H1 (cell line): Measurements from ENCODE around the gene KCNMA1. TPM values are rescaled to one million over a fixed set of nuclear protein-coding genes. Genes with fewer than 3 reads are reported as not detected.

ENCODE experiments used
- CTCF ChIA-PET: fragments of 300-600 bp; sonication (Branson Sonifier 250); formaldehyde crosslinking; loops from one replicate; lab custom pipeline; 2021; ENCODE audit not compliant: partially characterized antibody; lab: Charles Lee
- POLR2A ChIA-PET: fragments of 300-600 bp; sonication (Branson Sonifier 250); formaldehyde crosslinking; loops from one replicate; lab custom pipeline; 2021; ENCODE audit warnings: inconsistent platforms; ENCODE audit not compliant: partially characterized antibody; lab: Charles Lee
- DNase-seq, 2 experiments: peaks; one replicate each; pipeline versions ENCODE4 v3.0.0 to v3.0.0-alpha.2; 2010 to 2022; ENCODE audit warnings: low spot score in 2 of 2, low read depth in 1 of 2, mixed read lengths in 1 of 2
- FAIRE-seq: peaks from 2 replicates; lab custom pipeline; 2011; peaks lifted over from hg19 to GRCh38; lab: Jason Lieb, UNC
- H2AFZ ChIP-seq: 2 replicates; pipeline ENCODE4 v1.8.1; 2012; ENCODE audit warnings: low read length, inconsistent platforms
- H2AK5ac ChIP-seq: 2 replicates; pipeline ENCODE4 v1.6.1; 2013; ENCODE audit warnings: low read depth, low read length
- H2BK120ac ChIP-seq: replicated peaks from 2 replicates; pipeline ENCODE3; 2013; ENCODE audit warnings: low read depth, low read length, inconsistent platforms
- H2BK12ac ChIP-seq: 2 replicates; pipeline ENCODE4 v1.6.1; 2013; ENCODE audit warnings: low read depth, low read length
- H2BK15ac ChIP-seq: 2 replicates; pipeline ENCODE4 v1.6.1; 2013; ENCODE audit warnings: low read length
- H2BK20ac ChIP-seq: 2 replicates; pipeline ENCODE4 v1.6.1; 2013; ENCODE audit warnings: low read length
- H2BK5ac ChIP-seq: 2 replicates; pipeline ENCODE4 v1.6.1; 2013; ENCODE audit warnings: low read depth, low read length
- H3K14ac ChIP-seq: 2 replicates; pipeline ENCODE4 v1.6.1; 2013; ENCODE audit warnings: inconsistent platforms; ENCODE audit not compliant: insufficient read length
- H3K18ac ChIP-seq: 2 replicates; pipeline ENCODE4 v1.6.1; 2013; ENCODE audit warnings: low read length; ENCODE audit errors: extremely low read depth
- H3K23ac ChIP-seq: 2 replicates; pipeline ENCODE4 v1.6.1; 2013; ENCODE audit warnings: inconsistent platforms; ENCODE audit not compliant: insufficient read length
- H3K23me2 ChIP-seq: 2 replicates; pipeline ENCODE4 v1.6.1; 2013; ENCODE audit warnings: low read depth, low read length
- H3K27ac ChIP-seq: 2 replicates; pipeline ENCODE4 v1.6.1; 2011; ENCODE audit warnings: low read depth, low read length, inconsistent platforms
- H3K27me3 ChIP-seq, 4 experiments: replicated peaks in 1 of 4; 1 replicate in 1 of 4; 2 replicates in 3 of 4; pipeline versions ENCODE4 v1.6.1 to v1.8.1; 2011 to 2013; ENCODE audit warnings: low read length in 3 of 4, mild to moderate bottlenecking in 3 of 4, inconsistent platforms in 2 of 4, mixed read lengths in 2 of 4, moderate library complexity in 1 of 4; ENCODE audit not compliant: control insufficient read depth in 3 of 4, insufficient read depth in 3 of 4; ENCODE audit errors: extremely low read depth in 1 of 4
- H3K36me3 ChIP-seq, 4 experiments: 2 replicates each; pipeline versions ENCODE4 v1.6.1 to v1.8.1; 2011 to 2013; ENCODE audit warnings: mild to moderate bottlenecking in 4 of 4, low read length in 3 of 4, moderate library complexity in 2 of 4, control low read depth in 1 of 4, inconsistent platforms in 1 of 4; ENCODE audit not compliant: insufficient read depth in 4 of 4, control insufficient read depth in 2 of 4
- H3K4ac ChIP-seq: replicated peaks from 2 replicates; pipeline ENCODE3; 2013; ENCODE audit warnings: low read length, low read depth, mixed read lengths, inconsistent platforms; ENCODE audit not compliant: insufficient read length
- H3K4me1 ChIP-seq, 4 experiments: replicated peaks in 1 of 4; 1 replicate in 1 of 4; 2 replicates in 3 of 4; pipeline versions ENCODE4 v1.6.1 to v1.8.1; 2011 to 2013; ENCODE audit warnings: low read length in 3 of 4, inconsistent platforms in 2 of 4, mixed read lengths in 1 of 4; ENCODE audit not compliant: insufficient read depth in 4 of 4, control insufficient read depth in 3 of 4
- H3K4me2 ChIP-seq, 2 experiments: 2 replicates each; pipeline versions ENCODE4 v1.6.1 to v1.8.1; 2011 to 2013; ENCODE audit warnings: low read depth in 2 of 2, low read length in 2 of 2, control low read depth in 1 of 2, inconsistent platforms in 1 of 2, mild to moderate bottlenecking in 1 of 2; ENCODE audit not compliant: insufficient read depth in 1 of 2
- H3K4me3 ChIP-seq, 4 experiments: fragments of 200-600, 300-600 bp in 1 of 4; sonication (generic), shearing (Covaris generic), sonication (Bioruptor Twin) in 1 of 4; 2 replicates each; pipeline versions ENCODE4 v1.5.1 to v1.8.1; 2011 to 2016; ENCODE audit warnings: low read length in 4 of 4, low read depth in 3 of 4, control low read depth in 2 of 4, inconsistent platforms in 2 of 4, mild to moderate bottlenecking in 2 of 4, mixed read lengths in 1 of 4, moderate library complexity in 1 of 4; ENCODE audit not compliant: insufficient read depth in 2 of 4; ENCODE audit errors: extremely low read depth in 1 of 4
- H3K56ac ChIP-seq: replicated peaks from 2 replicates; pipeline ENCODE3; 2013; ENCODE audit warnings: low read depth, mild to moderate bottlenecking, mixed read lengths, low read length, inconsistent platforms; ENCODE audit not compliant: insufficient read length
- H3K79me1 ChIP-seq: 2 replicates; pipeline ENCODE4 v1.6.1; 2013; ENCODE audit warnings: low read depth, low read length, control low read depth
- H3K79me2 ChIP-seq, 2 experiments: 2 replicates each; pipeline versions ENCODE4 v1.6.1 to v1.8.1; 2012 to 2013; ENCODE audit warnings: low read length in 2 of 2, mild to moderate bottlenecking in 2 of 2, inconsistent platforms in 1 of 2; ENCODE audit not compliant: insufficient read depth in 2 of 2, control insufficient read depth in 1 of 2
- H3K9ac ChIP-seq, 4 experiments: replicated peaks in 1 of 4; 1 replicate in 1 of 4; 2 replicates in 3 of 4; pipeline versions ENCODE4 v1.6.1 to v1.8.1; 2011 to 2013; ENCODE audit warnings: low read depth in 3 of 4, low read length in 3 of 4, control low read depth in 2 of 4, mild to moderate bottlenecking in 2 of 4, moderate library complexity in 2 of 4, inconsistent platforms in 1 of 4; ENCODE audit errors: extremely low read depth in 1 of 4
- H3K9me3 ChIP-seq, 2 experiments: 2 replicates each; pipeline versions ENCODE4 v1.6.1 to v1.8.1; 2012 to 2013; ENCODE audit warnings: mild to moderate bottlenecking in 2 of 2, moderate library complexity in 2 of 2, control low read depth in 1 of 2, inconsistent platforms in 1 of 2, low read depth in 1 of 2, low read length in 1 of 2, mixed read lengths in 1 of 2; ENCODE audit not compliant: insufficient read depth in 2 of 2
- H4K20me1 ChIP-seq, 2 experiments: replicated peaks in 1 of 2; 2 replicates each; pipeline versions ENCODE3 to v1.8.1; 2011 to 2013; ENCODE audit warnings: inconsistent platforms in 2 of 2, low read length in 2 of 2, mild to moderate bottlenecking in 1 of 2; ENCODE audit not compliant: insufficient read depth in 2 of 2, control insufficient read depth in 1 of 2
- H4K5ac ChIP-seq: 2 replicates; pipeline ENCODE4 v1.6.1; 2013; ENCODE audit warnings: low read length, low read depth, mixed read lengths, inconsistent platforms; ENCODE audit not compliant: insufficient read length
- H4K8ac ChIP-seq: 2 replicates; pipeline ENCODE4 v1.8.0; 2013; ENCODE audit warnings: mild to moderate bottlenecking, moderate library complexity, low read length, inconsistent platforms; ENCODE audit not compliant: insufficient read depth; ENCODE audit errors: extremely low read depth
- H4K91ac ChIP-seq: replicated peaks from 2 replicates; pipeline ENCODE3; 2013; ENCODE audit warnings: low read length, mixed read lengths, inconsistent platforms; ENCODE audit not compliant: insufficient read length
- EP300 ChIP-seq, 2 experiments: IDR thresholded peaks; 1 replicate in 1 of 2; 2 replicates in 1 of 2; pipeline ENCODE4 v1.6.1; 2011 to 2012; ENCODE audit warnings: low read depth in 2 of 2, low read length in 2 of 2, mild to moderate bottlenecking in 2 of 2, borderline replicate concordance in 1 of 2, inconsistent platforms in 1 of 2, moderate library complexity in 1 of 2
- WGBS, 2 experiments: shearing (Covaris generic) in 1 of 2; methylation state at CpG; one replicate each; pipeline versions ENCODE4 v1.1.6 to v1.1.7; 2013 to 2015; ENCODE audit warnings: low lambda C conversion rate in 2 of 2, mixed read lengths in 2 of 2, inconsistent platforms in 1 of 2, low coverage in 1 of 2, missing lambda C conversion rate in 1 of 2; ENCODE audit not compliant: insufficient replicate concordance in 2 of 2, insufficient coverage in 1 of 2, insufficient read length in 1 of 2; ENCODE audit errors: extremely low coverage in 1 of 2, missing lambda C conversion rate in 1 of 2; 5-methylcytosine and 5-hydroxymethylcytosine counted together
- polyA plus RNA-seq, 7 experiments: library from polyadenylated mRNA; depleted of rRNA in 3 of 7; stranded (reverse) in 5 of 7; unstranded in 2 of 7; fragments of >200 nt in 5 of 7; fragments of 200-250 nt in 2 of 7; gene quantifications; 1 replicate in 5 of 7; 2 replicates in 1 of 7; 4 replicates in 1 of 7; pipeline versions ENCODE4 v1.2.1 to v1.2.3, GENCODE V29; 2011 to 2013; ENCODE audit warnings: missing spikeins in 2 of 7, mixed read lengths in 2 of 7
- total RNA-seq: library from RNA; stranded (reverse); fragmentation: NEBNext Ultra II Directional; extraction: Animal tissue kit (Norgen Biotek cat#: 25700); gene quantifications from 2 replicates; pipeline ENCODE4 v1.2.1, GENCODE V29; 2021

The KCNMA1 gene
- total and polyA plus RNA-seq, 2 of the 8 experiments (the other 6 are each of a cell fraction or from before 2014, with no cell fraction given): 10.2 to 11.1 TPM

DNA sequence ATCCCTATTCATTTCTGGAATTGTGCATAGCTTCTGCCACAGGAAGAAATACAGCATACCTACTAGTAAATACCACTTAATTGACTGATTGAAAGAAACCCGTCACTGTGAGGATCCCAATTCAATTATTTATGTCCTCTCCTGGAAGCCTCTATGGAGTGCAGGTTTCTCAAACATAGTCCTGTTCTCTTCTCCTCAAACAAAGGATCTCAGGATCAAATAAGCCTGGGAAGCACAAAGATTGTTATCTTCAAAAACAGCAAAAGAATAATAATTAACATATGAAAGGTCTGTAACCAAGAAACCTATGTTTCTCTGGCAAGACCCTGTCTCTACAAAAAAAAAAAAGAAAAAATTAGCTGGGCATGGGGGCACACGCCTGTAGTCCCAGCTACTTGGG lies 127.3 kb downstream of the KCNMA1 start:
- Histone ChIP-seq H3K14ac (no peak overlapping the region), H3K4me2 (no peak overlapping the region), H2AK5ac (no peak overlapping the region), H3K79me2 (no peaks in the 10 kb centered on the region), H4K20me1 (no peaks in the 10 kb centered on the region), H3K56ac (no peak overlapping the region), H3K23me2 (peaks cover 5% of the 10 kb centered on the region; the same call in 1 of the 2 replicates), H2BK120ac (no peak overlapping the region), H3K4ac (no peak overlapping the region), H3K27ac (no peak overlapping the region), H3K18ac (no peak overlapping the region), H3K36me3 (no peaks in the 10 kb centered on the region), H4K5ac (no peak overlapping the region), H3K4me1 (peaks cover 2 to 14% (median 7%) of the 10 kb centered on the region in 4 experiments; a peak in 6 of 7 replicates), H3K23ac (no peak overlapping the region), H2BK5ac (no peak overlapping the region), H2BK15ac (no peak overlapping the region), H2BK20ac (no peak overlapping the region), H4K8ac (no peak overlapping the region), H4K91ac (no peak overlapping the region), H2AFZ (no peak overlapping the region), H3K27me3 (no peaks in the 10 kb centered on the region), H3K9me3 (no peaks in the 10 kb centered on the region), H3K4me3 (no peak overlapping the region), H3K9ac (no peak overlapping the region), H3K79me1 (peaks cover 2% of the 10 kb centered on the region; the same call in 1 of the 2 replicates), H2BK12ac (no peak overlapping the region)
- TF ChIP-seq EP300 (IDR thresholded peaks at IDR 0.05; ENCODE audit: borderline replicate concordance in 1 of 2, low read depth in 2 of 2, low read length in 2 of 2): no peak
- DNase-seq: no peak
- FAIRE-seq: no peak
- WGBS, 2 experiments: 94% methylated on average over 2 of the region's 2 CpGs; no CpG with 5 or more reads in 1 of the 2 experiments
- CTCF ChIA-PET: interaction anchor here (1.0 to 1.1 kb wide), 2 partner anchors 95 to 214 kb away, joined by 3 read pairs; no protein-coding TSS in a partner anchor
- POLR2A ChIA-PET: no interaction called here
